GM19395 (cell line): Measurements from ENCODE around the gene SERPINA4.
"Not testable (repeated sequence)": the region's sequence is repeated elsewhere in the genome, so short reads cannot be mapped to it uniquely, and the experiment has no call there.

Experiments used
- ATAC-seq: cut with Tn5 transposase; IDR thresholded peaks from one replicate; pipeline ENCODE4 v1.9.1; 2021; ENCODE audit warnings: mild to moderate bottlenecking, moderate library complexity; ENCODE audit not compliant: unreplicated experiment

The SERPINA4 gene

DNA sequence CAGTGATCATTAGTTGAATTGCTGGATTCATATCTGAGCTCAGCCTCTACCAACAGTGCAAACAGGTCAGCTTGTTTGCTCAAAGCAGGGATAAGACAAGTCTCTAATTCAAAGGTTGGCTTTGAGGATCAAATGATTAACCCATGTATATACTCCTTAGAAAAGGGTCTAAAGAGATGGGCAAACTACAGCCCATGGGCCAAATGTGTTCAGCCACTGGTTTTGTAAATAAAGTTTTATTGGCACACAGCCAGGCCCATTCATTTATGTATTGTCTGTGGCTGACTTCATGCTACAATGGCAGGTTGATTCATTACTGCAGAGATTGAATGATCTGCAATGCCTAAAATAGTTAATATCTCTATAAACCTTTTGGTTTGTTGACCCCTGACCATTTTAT, 3.1 kb downstream of the SERPINA4 start:
- no peak for ATAC-seq

DNA sequence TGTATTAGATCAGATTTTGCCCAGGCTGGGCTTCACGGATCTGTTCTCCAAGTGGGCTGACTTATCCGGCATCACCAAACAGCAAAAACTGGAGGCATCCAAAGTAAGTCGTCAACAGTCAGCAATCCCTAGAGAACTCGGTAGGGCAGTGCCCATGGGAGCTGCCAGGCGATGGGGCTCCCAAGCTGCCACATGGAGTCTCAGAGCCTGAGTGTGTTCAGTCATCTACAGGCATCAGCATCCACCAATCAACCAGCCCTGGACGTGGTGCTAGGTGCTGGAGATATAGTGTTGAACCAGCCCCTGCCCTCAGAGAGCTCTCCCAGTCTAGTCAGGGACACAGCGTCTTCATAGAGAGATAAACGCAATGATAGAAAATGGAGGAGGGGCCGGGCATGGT, 6.9 kb downstream of the SERPINA4 start:
- ATAC-seq = no peak

DNA sequence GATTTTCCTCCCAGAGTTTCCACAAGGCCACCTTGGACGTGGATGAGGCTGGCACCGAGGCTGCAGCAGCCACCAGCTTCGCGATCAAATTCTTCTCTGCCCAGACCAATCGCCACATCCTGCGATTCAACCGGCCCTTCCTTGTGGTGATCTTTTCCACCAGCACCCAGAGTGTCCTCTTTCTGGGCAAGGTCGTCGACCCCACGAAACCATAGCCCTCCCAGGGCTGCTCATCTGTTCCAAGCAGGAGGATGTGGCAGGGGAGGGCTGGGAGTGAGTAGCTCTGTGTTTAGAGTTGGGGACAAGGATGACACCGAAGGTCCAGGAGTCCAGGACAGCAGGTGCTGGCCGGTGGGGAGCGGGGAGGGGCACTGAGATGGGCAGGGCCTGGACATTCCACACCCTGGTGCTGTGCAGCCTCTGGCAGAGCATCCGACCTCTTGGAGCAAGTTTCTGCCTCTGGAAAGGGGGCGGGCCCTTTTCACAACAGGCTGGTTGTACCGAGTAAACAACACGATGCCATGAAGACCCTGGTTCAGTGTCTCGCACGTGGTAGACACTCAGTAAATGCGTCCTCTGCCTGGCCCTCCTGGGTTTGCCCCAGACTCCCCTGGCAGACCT, 8.2 kb downstream of the SERPINA4 start:
- no peak for ATAC-seq

DNA sequence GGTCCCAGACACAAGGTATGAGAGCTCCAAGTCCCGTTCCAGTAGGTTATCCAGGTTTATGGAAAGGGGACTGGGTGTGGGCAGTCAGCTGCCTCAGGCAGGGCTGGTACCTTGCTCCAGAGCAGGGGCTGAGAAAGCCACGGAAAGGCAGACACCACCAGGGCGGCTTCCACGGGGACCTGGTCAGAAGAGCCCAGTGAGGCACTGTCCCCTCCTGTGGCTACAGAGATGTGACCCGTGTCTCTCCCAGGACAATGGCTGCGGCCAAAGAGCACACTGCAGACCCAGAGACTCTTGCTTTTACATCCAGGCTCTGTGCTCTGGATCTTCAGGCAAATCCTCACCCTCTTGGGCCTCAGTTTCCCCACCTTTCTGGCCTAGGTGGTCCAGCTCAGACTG, 8.8 kb downstream of the SERPINA4 start:
- ATAC-seq = no peak

DNA sequence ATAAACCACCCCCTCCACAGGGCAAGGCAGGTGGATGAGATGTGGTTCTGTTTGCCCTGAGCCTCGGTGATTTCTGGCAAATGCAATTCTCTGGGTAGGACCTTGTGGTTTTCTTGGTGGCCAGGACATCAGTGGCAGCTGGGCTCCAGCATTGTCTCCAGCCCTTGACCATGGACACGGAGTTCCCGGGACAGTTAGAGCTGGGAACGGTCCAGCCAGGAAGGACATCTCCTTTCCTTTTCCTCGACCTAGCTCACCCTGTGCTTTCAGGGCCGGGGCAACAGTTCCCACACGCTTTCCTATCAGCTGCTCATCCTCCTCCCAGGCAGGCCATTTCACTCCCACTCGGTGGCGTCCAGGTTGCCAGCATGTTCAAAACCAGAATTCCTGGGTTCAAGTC, 9.2 kb downstream of the SERPINA4 start:
- ATAC-seq = no peak

DNA sequence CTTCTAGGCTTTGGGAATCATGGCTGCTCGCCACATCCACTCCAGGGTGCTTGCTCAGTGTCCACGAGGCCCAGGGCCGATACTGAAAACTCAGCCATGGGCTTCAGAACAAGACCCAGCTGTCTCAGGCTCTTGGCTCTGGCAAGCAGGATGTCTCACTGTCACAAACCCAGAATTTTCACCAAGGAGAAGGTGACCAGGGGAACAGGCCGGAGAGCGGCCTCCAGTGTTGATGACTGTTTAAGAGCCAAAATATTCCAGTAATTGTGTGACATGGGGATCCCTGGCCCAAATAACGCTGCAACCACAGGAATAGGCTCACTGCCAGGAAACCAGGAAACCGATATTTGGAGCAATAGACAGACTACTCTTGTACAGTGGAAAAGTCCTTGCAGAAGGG, 10.2 kb downstream of the SERPINA4 start:
- no peak for ATAC-seq

DNA sequence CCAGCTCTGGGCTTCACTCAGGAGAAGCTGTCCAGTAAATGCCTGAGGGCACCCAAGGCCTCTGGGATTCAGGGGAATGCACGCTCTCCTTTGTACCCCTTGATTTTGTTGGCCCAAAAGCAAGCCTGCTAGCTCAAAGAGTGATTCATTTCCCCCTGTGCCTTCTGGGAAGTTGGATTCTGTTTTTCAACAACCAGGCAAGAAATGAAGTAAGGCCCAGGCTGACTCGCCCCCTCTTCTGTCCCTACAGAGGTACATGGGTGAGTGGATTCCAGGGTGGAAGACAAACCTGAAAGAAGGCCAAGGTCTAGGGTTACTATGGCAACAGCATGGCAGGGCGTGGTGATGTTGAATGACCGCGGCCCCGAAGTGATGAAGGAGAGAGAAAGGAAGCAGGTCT, 10.7 kb downstream of the SERPINA4 start:
- ATAC-seq = no peak

DNA sequence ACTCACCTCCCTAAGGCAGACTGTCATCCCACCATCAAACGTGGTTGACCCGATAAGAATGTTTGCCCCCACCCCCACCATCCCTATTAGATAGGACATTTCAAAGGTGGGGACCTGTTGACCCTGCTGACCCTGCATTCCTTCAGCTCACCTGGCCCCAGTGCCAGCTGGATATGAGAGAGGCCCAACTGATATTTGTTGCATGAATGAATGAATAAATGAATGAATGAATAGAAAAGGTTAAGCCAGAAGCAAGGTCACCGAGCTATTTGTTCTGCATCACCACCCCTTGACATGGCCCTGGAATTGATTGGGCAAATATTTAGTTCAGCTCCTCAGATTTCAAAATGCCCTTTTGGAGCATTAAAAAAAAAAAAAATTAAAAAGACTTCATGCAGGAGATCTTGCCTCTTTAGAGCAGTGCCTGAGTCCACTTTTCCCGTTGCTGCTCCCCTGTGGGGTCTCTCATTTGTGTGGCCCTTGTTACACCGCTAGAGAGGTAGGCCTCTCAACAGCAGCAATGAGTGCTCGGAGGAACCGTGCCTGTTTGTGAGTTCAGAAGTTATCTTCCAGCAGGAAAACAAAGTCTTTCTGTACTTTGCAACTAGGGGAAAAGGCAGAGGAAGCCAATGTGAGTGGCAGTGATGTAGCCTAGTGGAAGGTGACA, 11.5 kb downstream of the SERPINA4 start:
- ATAC-seq = no peak

DNA sequence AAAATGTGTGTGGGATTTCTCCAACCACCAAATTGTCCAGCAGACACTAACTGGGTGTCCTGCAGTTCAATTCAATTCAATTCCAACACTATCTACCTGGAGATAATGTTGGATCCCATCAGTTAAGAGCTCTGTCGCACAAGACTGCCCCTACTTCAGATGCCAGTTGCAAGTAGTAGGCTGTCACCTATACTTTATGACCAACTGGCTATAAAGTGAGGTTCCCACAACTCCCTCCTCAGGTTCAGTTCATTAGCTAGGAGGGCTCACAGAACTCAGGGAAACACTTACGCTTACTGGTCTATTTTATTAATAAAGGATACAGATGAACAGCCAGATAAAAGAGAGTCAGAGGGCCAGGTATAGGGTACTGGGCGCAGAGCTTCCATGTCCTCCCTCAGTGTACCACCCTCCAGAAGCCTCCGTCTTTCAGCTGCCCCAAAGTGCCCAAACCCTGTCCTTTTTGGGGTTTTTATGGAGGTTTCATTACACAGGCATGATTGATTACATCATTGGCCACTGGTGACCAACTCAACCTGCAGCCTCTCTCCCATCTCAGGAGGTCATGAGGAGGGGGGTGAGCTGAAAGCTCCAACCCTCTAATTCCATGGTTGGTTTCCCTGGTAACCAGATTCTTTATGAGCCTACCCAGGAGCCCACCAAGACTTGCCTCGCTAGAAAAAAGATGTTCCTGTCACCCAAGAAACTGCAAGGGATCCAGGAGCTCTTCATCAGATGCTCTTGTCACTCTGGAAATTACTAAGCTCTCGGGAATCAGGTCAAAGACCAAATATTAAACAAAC, 12.4 kb downstream of the SERPINA4 start:
- no peak for ATAC-seq

DNA sequence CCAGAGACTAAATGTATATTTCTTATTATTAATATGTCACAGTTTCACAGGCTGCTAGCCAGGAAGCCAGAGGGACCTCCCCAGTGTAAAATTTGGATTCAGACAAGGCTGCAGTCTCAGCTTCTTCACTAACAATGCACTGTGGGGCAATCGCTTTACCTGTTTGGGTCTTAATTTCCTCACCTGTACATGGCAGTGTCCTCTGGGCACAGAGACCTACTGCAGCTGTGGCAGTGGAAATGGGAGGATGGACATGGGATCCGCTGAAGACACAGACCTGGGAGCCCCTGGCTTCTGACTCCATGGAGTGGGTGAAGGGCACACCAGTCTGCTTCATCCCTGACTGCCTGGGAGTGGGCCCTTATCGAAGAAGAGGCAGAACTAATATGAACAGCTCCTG, 13.1 kb downstream of the SERPINA4 start:
- ATAC-seq = no peak

DNA sequence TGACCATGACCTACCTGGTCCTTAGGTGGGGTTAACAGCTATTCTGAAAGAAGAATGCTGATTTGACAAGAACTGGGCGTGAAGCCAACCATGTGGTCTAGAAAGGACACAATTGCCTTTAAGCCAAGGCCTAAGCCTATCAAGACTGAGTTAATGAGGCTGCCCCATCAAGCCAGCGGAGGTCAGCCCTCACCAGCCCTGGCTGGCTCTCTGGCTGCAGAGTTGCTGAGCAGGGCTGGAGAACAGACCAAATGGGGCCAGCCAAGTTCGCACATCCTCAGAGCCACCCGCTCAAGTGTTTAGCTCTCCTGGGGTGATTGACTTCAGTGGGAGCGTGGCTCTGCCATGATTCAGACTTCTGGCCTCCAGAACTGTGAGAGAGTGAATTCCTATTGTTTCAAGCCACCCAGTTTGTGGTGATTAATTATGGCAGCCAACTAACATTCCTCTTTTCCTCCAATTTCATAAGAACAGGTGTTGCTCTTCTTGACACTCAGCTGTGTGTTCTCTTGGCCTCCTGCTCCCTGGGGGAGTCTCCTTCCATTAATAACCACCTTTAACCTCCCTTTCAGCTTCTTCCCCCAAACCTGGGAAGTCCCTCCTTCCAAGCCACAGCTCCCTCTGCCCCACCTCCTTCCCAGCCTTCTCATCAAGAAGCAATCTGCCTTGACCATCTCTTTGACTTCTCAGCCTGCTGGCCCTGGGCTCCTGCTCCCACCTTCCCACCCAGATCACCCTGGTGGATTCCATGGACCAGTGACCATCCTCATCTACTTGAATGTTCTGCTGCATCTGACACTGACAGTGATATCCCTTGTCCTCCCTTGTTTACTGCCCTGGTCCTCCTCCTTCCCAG, 14.7 kb downstream of the SERPINA4 start:
- no peak for ATAC-seq

DNA sequence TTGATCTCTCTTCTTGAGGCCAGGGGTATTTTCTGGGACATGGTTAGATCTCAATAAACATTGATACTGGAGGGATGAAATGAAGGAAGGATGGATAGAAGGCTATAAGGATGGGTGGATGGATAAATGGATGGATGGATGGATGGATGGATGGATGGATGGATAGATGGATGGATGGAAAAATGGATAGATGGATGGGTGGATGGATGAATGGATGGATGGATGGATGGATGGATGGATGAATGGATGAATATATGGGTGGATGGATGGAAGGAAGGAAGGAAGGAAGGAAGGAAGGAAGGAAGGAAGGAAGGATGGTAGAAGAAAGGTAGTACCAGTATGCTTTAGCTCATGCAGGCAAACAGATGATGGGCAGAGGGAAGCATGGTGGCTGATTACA, 16.2 kb downstream of the SERPINA4 start:
- not testable (repeated sequence) for ATAC-seq

DNA sequence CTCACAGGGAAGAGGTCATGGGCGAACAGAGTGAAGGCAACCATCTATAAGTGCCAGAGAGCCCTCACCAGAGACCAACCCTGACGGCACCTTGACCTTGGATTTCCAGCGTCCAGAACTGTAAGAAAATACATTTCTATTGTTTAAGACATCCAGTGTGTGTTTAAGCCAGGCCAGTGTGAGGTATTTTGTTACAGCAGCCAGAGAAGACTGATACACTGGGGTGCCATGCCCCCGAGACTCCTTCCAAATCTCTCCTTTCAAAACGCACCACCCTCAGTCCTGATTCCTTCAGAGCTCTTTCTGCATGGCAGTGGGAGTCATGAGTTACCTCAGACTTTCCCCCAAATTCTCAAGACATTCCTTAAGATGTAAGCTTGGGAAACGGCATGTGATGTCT, 17.5 kb downstream of the SERPINA4 start:
- no peak for ATAC-seq

DNA sequence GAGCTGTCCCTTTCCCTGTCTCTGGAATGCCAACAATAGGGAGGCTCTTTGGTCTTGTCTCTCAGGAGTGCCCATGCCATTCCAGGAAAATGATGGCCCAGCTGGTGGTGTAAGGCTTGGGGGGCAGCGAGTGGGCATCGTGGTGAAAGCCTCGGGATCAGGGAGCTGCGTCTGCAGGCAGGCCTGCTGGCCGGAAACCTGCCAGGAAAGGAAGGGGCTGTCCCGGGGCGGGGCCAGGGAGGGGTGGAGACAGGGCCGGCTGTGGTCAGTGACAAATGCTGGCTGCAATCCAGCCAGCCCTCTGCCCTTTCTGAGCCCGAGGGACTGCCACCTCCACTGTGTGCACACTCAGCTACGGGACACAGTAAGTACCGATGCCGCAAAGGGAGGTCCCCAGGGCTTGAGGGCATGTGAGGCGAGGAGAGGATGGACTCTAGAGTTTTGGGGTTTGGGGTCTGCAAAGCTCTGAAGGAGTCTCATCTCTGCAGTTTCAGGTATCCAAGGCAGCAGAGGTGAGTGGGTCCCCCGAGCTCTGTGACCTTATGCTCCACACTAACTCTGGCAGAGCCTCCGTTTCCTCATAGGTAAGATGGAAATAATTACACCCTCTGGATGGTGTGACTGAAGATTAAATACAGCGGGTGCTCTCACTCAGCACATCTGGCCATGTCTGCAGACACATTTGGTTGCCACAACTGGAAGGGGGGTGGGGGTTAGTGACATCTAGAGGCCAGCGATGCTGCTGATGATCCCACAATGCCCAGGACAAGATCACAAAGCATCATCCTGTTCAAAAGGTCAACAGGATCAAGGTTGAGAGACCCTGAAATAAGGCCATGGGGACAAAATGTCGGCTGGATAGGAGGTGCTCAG, 20.1 kb downstream of the SERPINA4 start, which contains the start of gene SERPINA5:
SERPINA5 (plus strand) TSS at position 300 of the 873 bp plus-strand sequence. CDS start 5,937 bp downstream, outside the sequence.
- no peak for ATAC-seq

DNA sequence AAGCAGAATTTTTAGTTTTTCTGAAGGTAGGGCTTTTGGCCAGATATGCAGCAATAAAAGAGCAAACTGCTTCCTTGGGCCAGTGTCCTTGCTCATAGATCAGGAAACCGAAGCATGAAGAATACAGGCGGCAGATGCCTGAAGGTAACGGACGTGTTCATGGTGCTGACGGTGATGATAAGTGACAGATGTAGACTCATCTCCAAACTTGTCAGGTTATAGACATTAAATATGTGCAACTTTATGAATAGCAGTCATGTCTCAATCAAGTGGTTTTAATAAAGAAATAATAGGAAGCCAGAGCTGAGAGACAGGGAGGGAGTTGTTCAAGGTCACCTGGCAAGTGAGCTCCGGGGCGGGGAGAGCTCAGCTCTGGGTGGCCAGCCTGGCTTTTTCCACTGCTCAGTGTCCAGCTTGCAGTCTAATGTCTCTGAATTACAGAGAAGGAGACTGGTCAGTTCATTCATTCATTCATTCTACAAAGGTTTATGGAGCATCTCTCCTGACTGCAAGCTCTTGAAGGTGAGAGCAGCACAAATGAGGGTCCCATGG, 21.0 kb downstream of the SERPINA4 start:
- ATAC-seq = no peak

DNA sequence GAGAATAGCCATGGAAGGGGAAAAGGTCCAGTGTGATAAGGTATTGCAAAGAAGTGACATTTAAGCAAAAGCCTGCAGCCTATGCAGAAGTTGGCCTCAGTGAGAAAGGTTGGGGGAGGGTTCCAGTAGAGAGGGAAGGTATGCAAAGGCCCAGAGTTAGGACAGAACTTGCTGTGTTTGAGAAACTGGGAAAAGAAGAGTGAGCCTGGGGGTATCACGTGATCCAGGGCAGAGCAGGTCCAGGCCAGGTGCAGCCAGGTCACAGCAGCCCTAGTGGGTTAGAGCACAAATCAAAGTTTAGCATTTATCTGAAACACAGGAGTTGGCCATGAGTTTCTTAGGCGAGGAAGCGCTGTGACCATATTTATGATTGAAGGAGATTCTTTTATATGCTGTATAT, 21.6 kb downstream of the SERPINA4 start:
- no peak for ATAC-seq

DNA sequence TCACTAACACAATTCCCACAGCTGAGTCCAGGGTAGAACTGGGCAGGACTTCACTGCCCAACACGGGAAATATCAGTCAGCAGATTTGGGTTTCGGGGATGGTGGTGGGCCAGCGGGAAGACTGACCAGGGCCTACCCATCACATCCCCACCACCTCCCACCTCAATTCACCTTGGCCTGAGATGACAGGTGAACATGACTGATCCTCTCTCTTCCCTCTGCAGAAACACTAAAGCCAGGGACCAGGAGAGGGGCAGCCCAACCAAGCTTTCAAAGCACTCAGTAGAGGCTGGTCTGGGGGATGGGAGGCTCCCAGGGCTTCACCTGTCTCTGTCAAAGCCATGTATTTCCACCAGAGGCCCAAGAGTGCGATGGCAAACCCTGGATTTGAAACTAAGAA, 22.3 kb downstream of the SERPINA4 start:
- no peak for ATAC-seq

DNA sequence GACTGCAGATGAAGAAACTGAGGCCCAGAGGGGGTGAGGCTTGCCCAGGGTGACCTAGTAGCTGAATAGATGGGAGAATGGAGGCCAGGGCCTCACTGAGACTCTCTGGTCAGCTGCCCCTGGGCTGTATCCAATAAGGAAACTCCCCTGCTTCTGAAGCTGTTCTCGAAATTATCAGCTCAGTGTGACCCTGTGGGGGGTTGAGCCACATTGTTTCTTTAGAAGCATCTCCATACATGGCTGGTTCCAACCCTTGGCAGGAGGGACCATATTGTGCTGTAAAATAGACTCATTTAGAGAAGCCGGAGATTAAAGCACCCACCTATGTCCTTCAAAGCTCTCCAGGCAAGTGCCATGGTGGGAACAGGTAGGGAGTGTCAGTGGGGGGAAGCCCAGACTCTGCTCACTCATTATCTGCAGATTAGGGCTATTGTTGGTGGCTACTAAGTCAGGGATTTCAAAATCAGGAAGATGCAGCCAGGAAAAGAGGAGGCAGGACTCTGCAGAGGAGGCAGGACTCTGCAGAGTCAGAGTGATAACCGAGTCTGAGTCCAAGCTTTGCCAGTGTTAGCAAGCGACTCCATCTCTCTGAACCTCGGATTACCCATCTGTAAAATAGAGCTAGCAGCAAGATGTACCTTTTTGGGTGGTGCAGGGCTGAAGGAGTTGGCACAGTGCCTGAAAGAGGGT, 23.5 kb downstream of the SERPINA4 start:
- ATAC-seq = no peak

DNA sequence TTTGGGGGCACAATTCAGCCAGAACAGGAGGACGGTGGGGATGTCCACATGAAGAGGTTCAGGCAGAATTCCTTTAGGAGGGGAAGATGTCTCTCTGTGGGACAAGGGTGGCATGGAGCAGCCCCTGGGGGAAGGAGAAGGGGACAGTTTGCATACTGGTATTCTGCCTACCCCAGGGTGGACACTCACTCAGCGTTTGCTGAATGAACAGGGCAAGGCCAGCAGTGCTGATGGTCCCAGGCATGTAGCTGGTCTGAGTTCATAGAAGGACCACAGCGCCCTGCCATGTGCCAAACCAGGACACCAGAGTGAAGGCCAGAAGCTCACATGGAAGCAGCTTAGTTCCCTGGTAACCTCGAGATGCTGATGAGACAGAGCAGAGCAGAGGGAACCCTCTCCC, 25.4 kb downstream of the SERPINA4 start:
- no peak for ATAC-seq
